NOMO-1 (cell line): ENCODE results near the gene CD83.
"Not testable (repeated sequence)": the region's sequence is repeated elsewhere in the genome, so short reads cannot be mapped to it uniquely, and the experiment has no call there.

Experiments
- DNase-seq, 2 experiments: peaks; one replicate each; lab custom pipeline; 2025; ENCODE audit not compliant: unreplicated experiment in 2 of 2; lab: John Stamatoyannopoulos, UW

Gene CD83

GRCh38 chr6:14146506-14147096, 29.0 kb downstream of the CD83 start:
- no peak for DNase-seq

- DNase-seq: no peak
These were observed 30.3 kb downstream of the CD83 start for GRCh38 chr6:14147891-14148290.

GRCh38 chr6:14148471-14148870, 30.9 kb downstream of the CD83 start:
- DNase-seq: no peak

GRCh38 chr6:14149053-14149738, 31.6 kb downstream of the CD83 start:
- DNase-seq: peak; percentile 16 to 50

- no peak for DNase-seq
These were observed 32.2 kb downstream of the CD83 start for GRCh38 chr6:14149739-14150130.

GRCh38 chr6:14151300-14151699, 33.7 kb downstream of the CD83 start:
- not testable (repeated sequence) for DNase-seq

- DNase-seq: no peak
These were observed 34.2 kb downstream of the CD83 start for GRCh38 chr6:14151773-14152172.

- no peak for DNase-seq
These were observed 35.7 kb downstream of the CD83 start for GRCh38 chr6:14153228-14153627.

GRCh38 chr6:14159090-14159489, 41.5 kb downstream of the CD83 start:
- no peak for DNase-seq

GRCh38 chr6:14162826-14163225, 45.3 kb downstream of the CD83 start:
- no peak for DNase-seq

GRCh38 chr6:14165091-14165490, 47.5 kb downstream of the CD83 start:
- DNase-seq: no peak

- DNase-seq: no peak
These were observed 49.3 kb downstream of the CD83 start for GRCh38 chr6:14166839-14167238.

GRCh38 chr6:14170128-14170527, 52.6 kb downstream of the CD83 start:
- DNase-seq: no peak

- no peak for DNase-seq
These were observed 55.0 kb downstream of the CD83 start for GRCh38 chr6:14172562-14172961.

GRCh38 chr6:14174226-14174625, 56.7 kb downstream of the CD83 start:
- peak in 1 of 2 experiments; percentile 10 for DNase-seq

GRCh38 chr6:14174996-14175395, 57.4 kb downstream of the CD83 start:
- no peak for DNase-seq

- DNase-seq: no peak
These were observed 58.9 kb downstream of the CD83 start for GRCh38 chr6:14176429-14176828.

GRCh38 chr6:14177413-14178082, 60.0 kb downstream of the CD83 start:
- no peak for DNase-seq

- DNase-seq: no peak
These were observed 60.5 kb downstream of the CD83 start for GRCh38 chr6:14178083-14178445.

GRCh38 chr6:14180609-14181008, 63.0 kb downstream of the CD83 start:
- no peak for DNase-seq

GRCh38 chr6:14182916-14183315, 65.3 kb downstream of the CD83 start:
- no peak for DNase-seq
